Testis (tissue), 2 donors: ENCODE results near the gene RARRES2.

Experiments
- CTCF ChIP-seq, 3 experiments: fragments of 450-650 bp in 2 of 3; fragments of 200-600 bp in 1 of 3; sonication (generic) in 1 of 3; IDR thresholded peaks; one replicate each; pipeline ENCODE4 v1.5.1; 2016 to 2019; ENCODE audit warnings: antibody characterized with exemption in 3 of 3, mild to moderate bottlenecking in 2 of 3, moderate library complexity in 1 of 3
- POLR2A ChIP-seq: fragments of 450-650 bp; IDR thresholded peaks from one replicate; pipeline ENCODE4 v1.6.1; 2017; ENCODE audit warnings: antibody characterized with exemption, mild to moderate bottlenecking, moderate library complexity

- TF ChIP-seq CTCF (IDR thresholded peaks at IDR 0.05) = no peak
- TF ChIP-seq POLR2A = no peak
Observed at GRCh38 chr7:150325901-150326300, 15.5 kb downstream of the RARRES2 start.
